Liver (tissue), 9 donors: ENCODE data around the gene TEDC2. TPM values are rescaled to one million over a fixed set of nuclear protein-coding genes. Genes with fewer than 3 reads are reported as not detected.

ENCODE experiments used
- DNase-seq: peaks from one replicate; pipeline ENCODE4 v3.0.0-alpha.2; 2017; ENCODE audit warnings: low spot score
- H3K27ac ChIP-seq, 2 donors: one replicate each; pipeline ENCODE4 v1.7.0; 2013; ENCODE audit warnings: inconsistent platforms in 2 of 2, low read length in 2 of 2, control low read depth in 1 of 2, low read depth in 1 of 2, mild to moderate bottlenecking in 1 of 2
- H3K27me3 ChIP-seq, 4 donors: one replicate each; pipeline versions ENCODE4 v1.6.1 to v1.7.0; 2013; ENCODE audit warnings: low read length in 3 of 4, inconsistent platforms in 1 of 4, mild to moderate bottlenecking in 1 of 4, moderate library complexity in 1 of 4; ENCODE audit not compliant: control insufficient read depth in 4 of 4, insufficient read depth in 4 of 4
- H3K36me3 ChIP-seq, 4 donors: one replicate each; pipeline versions ENCODE4 v1.6.1 to v1.7.0; 2013; ENCODE audit warnings: low read length in 3 of 4, mild to moderate bottlenecking in 3 of 4, low read depth in 1 of 4, moderate library complexity in 1 of 4; ENCODE audit not compliant: control insufficient read depth in 4 of 4, insufficient read depth in 3 of 4
- H3K4me1 ChIP-seq, 4 donors: one replicate each; pipeline versions ENCODE4 v1.6.1 to v1.7.0; 2013; ENCODE audit warnings: low read length in 3 of 4, mild to moderate bottlenecking in 3 of 4, moderate library complexity in 1 of 4; ENCODE audit not compliant: control insufficient read depth in 4 of 4, insufficient read depth in 4 of 4
- H3K4me3 ChIP-seq, 3 donors: one replicate each; pipeline versions ENCODE4 v1.6.1 to v1.7.0; 2013; ENCODE audit warnings: low read length in 3 of 3, control low read depth in 1 of 3, low read depth in 1 of 3, mild to moderate bottlenecking in 1 of 3
- H3K9ac ChIP-seq, 2 donors: one replicate each; pipeline ENCODE4 v1.7.0; 2013; ENCODE audit warnings: low read length in 2 of 2, mild to moderate bottlenecking in 2 of 2, moderate library complexity in 2 of 2, control low read depth in 1 of 2, low read depth in 1 of 2
- H3K9me3 ChIP-seq, 4 donors: one replicate each; pipeline versions ENCODE4 v1.6.1 to v1.7.0; 2013; ENCODE audit warnings: low read length in 3 of 4; ENCODE audit not compliant: control insufficient read depth in 4 of 4
- EGR1 ChIP-seq, 2 donors: IDR thresholded peaks; 2 replicates each; pipeline ENCODE4 v1.6.1; 2016 to 2018; ENCODE audit warnings: antibody characterized with exemption in 2 of 2, low read depth in 2 of 2
- FOXA1 ChIP-seq: IDR thresholded peaks from 2 replicates; pipeline ENCODE4 v1.6.1; 2016; ENCODE audit warnings: antibody characterized with exemption
- FOXA2 ChIP-seq: IDR thresholded peaks from 2 replicates; pipeline ENCODE4 v1.6.1; 2016; ENCODE audit warnings: antibody characterized with exemption
- GABPA ChIP-seq, 2 donors: IDR thresholded peaks in 1 of 2; conservative IDR thresholded peaks in 1 of 2; 2 replicates each; pipeline ENCODE4 v1.6.1; 2016; ENCODE audit warnings: antibody characterized with exemption in 2 of 2, mild to moderate bottlenecking in 1 of 2, moderate library complexity in 1 of 2
- MAX ChIP-seq: IDR thresholded peaks from 2 replicates; pipeline ENCODE4 v1.6.1; 2016; ENCODE audit warnings: antibody characterized with exemption
- NR2F2 ChIP-seq: IDR thresholded peaks from 2 replicates; pipeline ENCODE4 v1.6.1; 2016; ENCODE audit warnings: antibody characterized with exemption
- RAD21 ChIP-seq, 2 donors: IDR thresholded peaks; 2 replicates each; pipeline ENCODE4 v1.6.1; 2016; ENCODE audit warnings: antibody characterized with exemption in 2 of 2, mild to moderate bottlenecking in 2 of 2
- SP1 ChIP-seq: IDR thresholded peaks from 2 replicates; pipeline ENCODE4 v1.6.1; 2018; ENCODE audit warnings: antibody characterized with exemption, mild to moderate bottlenecking
- TAF1 ChIP-seq: conservative IDR thresholded peaks from 2 replicates; pipeline ENCODE4 v1.6.1; 2016; ENCODE audit warnings: antibody characterized with exemption, mild to moderate bottlenecking
- ZBTB33 ChIP-seq: IDR thresholded peaks from 2 replicates; pipeline ENCODE4 v1.6.1; 2016; ENCODE audit warnings: antibody characterized with exemption
- WGBS: extraction: QIAGEN DNeasy Blood & Tissue Kit; methylation state at CpG from one replicate; pipeline ENCODE4 v1.1.7; 2013; 5-methylcytosine and 5-hydroxymethylcytosine counted together
- polyA plus RNA-seq, 2 donors: library from polyadenylated mRNA; stranded (reverse) in 1 of 2; unstranded in 1 of 2; fragments of 200-250 nt in 1 of 2; fragments of >200 nt in 1 of 2; fragmentation: Nextera tagmentation in 1 of 2; extraction: Ambion mirVana in 1 of 2; gene quantifications; one replicate each; pipeline versions ENCODE4 v1.2.1 to v1.2.3, GENCODE V29; 2013 to 2015
- total RNA-seq, 2 donors: library from RNA; depleted of rRNA; stranded (reverse); fragments of >200 nt; gene quantifications; one replicate each; pipeline ENCODE4 v1.2.3, GENCODE V29; 2014
- TF ChIP-seq, protein P1 (sequence below): IDR thresholded peaks from 2 replicates; pipeline ENCODE4 v1.6.1; 2016; ENCODE audit warnings: antibody characterized with exemption, mild to moderate bottlenecking
- TF ChIP-seq, protein P2 (sequence below): IDR thresholded peaks from 2 replicates; pipeline ENCODE4 v1.6.1; 2016; ENCODE audit warnings: antibody characterized with exemption
- donor health status: healthy.
- donor health status: healthy.
- donor health status: healthy.
- donor health status: healthy.
- donor health status: healthy.

The TEDC2 gene
- total and polyA plus RNA-seq, 4 donors, result 0.71 to 6.7 (median 1.1) TPM

DNA sequence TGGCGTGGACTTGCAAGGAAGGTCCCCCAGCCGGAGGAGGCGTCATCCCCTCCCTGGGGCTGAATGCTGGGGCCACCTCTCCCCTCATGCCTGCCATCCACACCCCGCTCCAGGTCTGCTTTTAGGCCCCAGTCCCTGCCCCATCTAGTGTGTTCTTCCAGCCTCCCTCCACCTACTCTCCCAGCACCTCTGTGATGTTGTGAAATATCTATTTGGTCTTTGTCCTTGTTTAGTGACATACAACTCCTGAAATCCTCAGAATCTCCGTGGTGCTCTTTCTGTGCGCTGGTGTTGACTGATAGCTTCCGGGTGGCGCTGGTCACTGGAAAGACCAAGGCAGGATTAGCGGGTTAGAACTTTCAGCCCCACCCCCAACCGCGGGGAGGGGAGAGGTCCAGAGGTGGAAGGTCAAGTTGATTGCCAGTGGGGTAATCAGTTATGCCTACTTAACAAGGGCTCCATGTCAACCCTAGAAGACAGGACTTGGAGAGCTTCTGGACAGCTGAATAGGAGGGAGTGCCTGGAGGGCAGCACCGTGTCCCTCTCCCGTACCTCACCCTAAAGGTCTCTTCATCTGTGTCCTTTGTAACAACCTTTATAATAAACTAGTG lies 25.1 kb downstream of the TEDC2 start (continued):
- TF ChIP-seq, protein P1, sequence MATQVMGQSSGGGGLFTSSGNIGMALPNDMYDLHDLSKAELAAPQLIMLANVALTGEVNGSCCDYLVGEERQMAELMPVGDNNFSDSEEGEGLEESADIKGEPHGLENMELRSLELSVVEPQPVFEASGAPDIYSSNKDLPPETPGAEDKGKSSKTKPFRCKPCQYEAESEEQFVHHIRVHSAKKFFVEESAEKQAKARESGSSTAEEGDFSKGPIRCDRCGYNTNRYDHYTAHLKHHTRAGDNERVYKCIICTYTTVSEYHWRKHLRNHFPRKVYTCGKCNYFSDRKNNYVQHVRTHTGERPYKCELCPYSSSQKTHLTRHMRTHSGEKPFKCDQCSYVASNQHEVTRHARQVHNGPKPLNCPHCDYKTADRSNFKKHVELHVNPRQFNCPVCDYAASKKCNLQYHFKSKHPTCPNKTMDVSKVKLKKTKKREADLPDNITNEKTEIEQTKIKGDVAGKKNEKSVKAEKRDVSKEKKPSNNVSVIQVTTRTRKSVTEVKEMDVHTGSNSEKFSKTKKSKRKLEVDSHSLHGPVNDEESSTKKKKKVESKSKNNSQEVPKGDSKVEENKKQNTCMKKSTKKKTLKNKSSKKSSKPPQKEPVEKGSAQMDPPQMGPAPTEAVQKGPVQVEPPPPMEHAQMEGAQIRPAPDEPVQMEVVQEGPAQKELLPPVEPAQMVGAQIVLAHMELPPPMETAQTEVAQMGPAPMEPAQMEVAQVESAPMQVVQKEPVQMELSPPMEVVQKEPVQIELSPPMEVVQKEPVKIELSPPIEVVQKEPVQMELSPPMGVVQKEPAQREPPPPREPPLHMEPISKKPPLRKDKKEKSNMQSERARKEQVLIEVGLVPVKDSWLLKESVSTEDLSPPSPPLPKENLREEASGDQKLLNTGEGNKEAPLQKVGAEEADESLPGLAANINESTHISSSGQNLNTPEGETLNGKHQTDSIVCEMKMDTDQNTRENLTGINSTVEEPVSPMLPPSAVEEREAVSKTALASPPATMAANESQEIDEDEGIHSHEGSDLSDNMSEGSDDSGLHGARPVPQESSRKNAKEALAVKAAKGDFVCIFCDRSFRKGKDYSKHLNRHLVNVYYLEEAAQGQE, result no peak
- TF ChIP-seq EGR1 (IDR thresholded peaks at IDR 0.05; ENCODE audit: low read depth in 2 of 2) (no peak), FOXA2 (peak; percentile 82), SP1 (peak; percentile 81), GABPA (IDR thresholded peaks at IDR 0.05 in 1 of 2, conservative IDR thresholded peaks at IDR 0.05 in 1 of 2) (peak in 1 of 2 donors; percentile 76)

GRCh38 chr16:2485811-2486507 lies 26.1 kb downstream of the TEDC2 start:
- Histone ChIP-seq H3K27ac (no peak overlapping the region), H3K36me3 (peaks cover 0 to 4% (median under 1%) of the 10 kb centered on the region in 4 donors), H3K9me3 (no peaks in the 10 kb centered on the region), H3K4me3 (no peak overlapping the region), H3K9ac (no peak overlapping the region), H3K27me3 (no peaks in the 10 kb centered on the region), H3K4me1 (peaks cover 21 to 47% (median 30%) of the 10 kb centered on the region in 4 donors)
- no peak for TF ChIP-seq ZBTB33
- no peak for TF ChIP-seq FOXA1
- no peak for TF ChIP-seq GABPA (IDR thresholded peaks at IDR 0.05 in 1 of 2, conservative IDR thresholded peaks at IDR 0.05 in 1 of 2)
- TF ChIP-seq NR2F2, result no peak
- no peak for TF ChIP-seq TAF1
- TF ChIP-seq RAD21 (IDR thresholded peaks at IDR 0.05), result no peak
- TF ChIP-seq MAX, result no peak
- TF ChIP-seq FOXA2, result no peak
- TF ChIP-seq, protein P2, sequence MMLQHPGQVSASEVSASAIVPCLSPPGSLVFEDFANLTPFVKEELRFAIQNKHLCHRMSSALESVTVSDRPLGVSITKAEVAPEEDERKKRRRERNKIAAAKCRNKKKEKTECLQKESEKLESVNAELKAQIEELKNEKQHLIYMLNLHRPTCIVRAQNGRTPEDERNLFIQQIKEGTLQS, result no peak
- no peak for TF ChIP-seq EGR1 (IDR thresholded peaks at IDR 0.05; ENCODE audit: low read depth in 2 of 2)
- 87% methylated on average over 33 of the region's 33 CpGs for WGBS
- no peak for DNase-seq
